H1 (cell line): ENCODE measurements around the gene SERPINB13. TPM values are rescaled to one million over a fixed set of nuclear protein-coding genes. Genes with fewer than 3 reads are reported as not detected.

ENCODE experiments used
- CHD7 ChIP-seq: fragments of 300-600 bp; sonication (generic); IDR thresholded peaks from 2 replicates; pipeline ENCODE4 v1.7.1; 2012; ENCODE audit warnings: low read length, moderate library complexity, mild to moderate bottlenecking, inconsistent platforms; ENCODE audit not compliant: insufficient replicate concordance
- polyA plus RNA-seq, 7 experiments: library from polyadenylated mRNA; depleted of rRNA in 3 of 7; stranded (reverse) in 5 of 7; unstranded in 2 of 7; fragments of >200 nt in 5 of 7; fragments of 200-250 nt in 2 of 7; gene quantifications; 1 replicate in 5 of 7; 2 replicates in 1 of 7; 4 replicates in 1 of 7; pipeline versions ENCODE4 v1.2.1 to v1.2.3, GENCODE V29; 2011 to 2013; ENCODE audit warnings: missing spikeins in 2 of 7, mixed read lengths in 2 of 7
- total RNA-seq: library from RNA; stranded (reverse); fragmentation: NEBNext Ultra II Directional; extraction: Animal tissue kit (Norgen Biotek cat#: 25700); gene quantifications from 2 replicates; pipeline ENCODE4 v1.2.1, GENCODE V29; 2021

Gene SERPINB13
- total and polyA plus RNA-seq, 2 of the 8 experiments (the other 6 are each of a cell fraction or from before 2014, with no cell fraction given) = not detected

- TF ChIP-seq CHD7 = no peak
- TF ChIP-seq, all 59 proteins: peak for 0
These were observed 1.8 kb downstream of the SERPINB13 start (continued) for GRCh38 chr18:63588909-63589308.
